ENCODE results near the gene SPPL3.
"Not testable (repeated sequence)": the region's sequence is repeated elsewhere in the genome, so short reads cannot be mapped to it uniquely, and the experiment has no call there.

The SPPL3 gene

DNA sequence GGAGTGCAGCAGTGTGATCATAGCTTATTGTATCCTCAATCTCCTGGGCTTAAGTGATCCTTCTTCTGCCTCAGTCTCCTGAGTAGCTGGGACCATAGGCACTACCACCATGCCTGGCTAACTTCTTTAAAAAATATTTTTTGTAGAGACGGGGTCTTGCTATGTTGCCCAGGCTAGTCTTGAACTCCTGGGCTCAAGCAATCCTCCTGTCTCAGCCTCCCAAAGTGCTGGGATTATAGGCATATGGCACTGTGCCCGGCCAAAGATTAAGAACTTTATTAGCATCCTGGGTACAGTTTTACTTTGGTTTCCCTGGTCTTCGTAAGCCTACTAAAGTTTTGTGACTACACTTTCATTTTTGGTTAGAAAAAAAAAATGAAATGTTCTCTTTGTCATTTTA is 94.1 kb downstream of the SPPL3 start:
- Histone ChIP-seq H3K36me3 (ENCODE audit: insufficient read depth, low read length) (peaks cover 22% of the 10 kb centered on the region), H3K9me3 (ENCODE audit: low read length) (no peaks in the 10 kb centered on the region), H3K4me1 (ENCODE audit: insufficient read depth, low read length) (no peaks in the 10 kb centered on the region), H2AFZ (ENCODE audit: low read depth, low read length) (no peak overlapping the region), H3K27me3 (ENCODE audit: insufficient read depth, low read length) (no peaks in the 10 kb centered on the region), H3K4me3 (ENCODE audit: low read length) (no peak overlapping the region)

DNA sequence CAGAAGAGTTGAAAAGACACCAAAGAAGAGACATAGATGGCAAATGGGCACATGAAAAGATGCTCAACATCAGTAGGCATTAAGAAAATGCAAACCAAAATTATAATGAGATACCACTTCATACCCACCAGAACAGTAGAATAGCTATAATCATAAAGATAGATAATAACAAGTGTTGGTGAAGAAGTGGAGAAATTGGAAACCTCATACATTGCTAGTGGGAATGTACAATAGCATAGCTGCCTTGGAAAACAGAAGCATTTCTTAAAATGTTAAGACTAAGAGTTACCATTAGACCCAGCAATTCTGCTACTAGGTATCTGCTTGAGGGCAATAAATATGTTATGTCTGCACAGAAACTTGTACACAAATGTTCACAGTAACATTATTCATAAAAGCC is 99.7 kb downstream of the SPPL3 start:
- peaks cover 2% of the 10 kb centered on the region for H3K4me1 ChIP-seq (ENCODE audit: insufficient read depth, low read length)
- no peaks in the 10 kb centered on the region for H3K27me3 ChIP-seq (ENCODE audit: insufficient read depth, low read length)
- H2AFZ ChIP-seq (ENCODE audit: low read depth, low read length): no peak overlapping the region
- H3K36me3 ChIP-seq (ENCODE audit: insufficient read depth, low read length): peaks cover 11% of the 10 kb centered on the region
- H3K9me3 ChIP-seq (ENCODE audit: low read length): no peaks in the 10 kb centered on the region
- H3K4me3 ChIP-seq (ENCODE audit: low read length): no peak overlapping the region

DNA sequence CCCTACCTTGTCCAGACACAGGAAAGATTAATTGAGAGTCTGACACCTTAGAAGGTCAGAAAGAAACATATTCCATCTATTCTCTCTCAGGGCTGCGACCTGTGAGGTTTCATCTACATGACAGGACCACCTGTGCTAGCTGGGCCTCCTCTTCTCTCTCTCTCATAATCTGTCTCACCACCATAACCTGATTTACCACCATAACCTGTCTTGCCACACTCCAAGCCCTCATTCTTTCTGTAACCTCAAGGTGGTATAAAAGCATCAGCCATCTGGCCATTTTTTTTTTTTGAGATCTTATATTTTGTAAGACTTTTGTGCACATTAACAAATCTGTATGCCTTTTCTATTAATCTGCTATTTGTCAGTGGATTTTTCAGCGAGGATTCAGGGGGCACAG is 103.0 kb downstream of the SPPL3 start:
- no peak overlapping the region for H3K4me3 ChIP-seq (ENCODE audit: low read length)
- H3K9me3 ChIP-seq (ENCODE audit: low read length): no peaks in the 10 kb centered on the region
- no peak overlapping the region for H2AFZ ChIP-seq (ENCODE audit: low read depth, low read length)
- peaks cover 2% of the 10 kb centered on the region for H3K4me1 ChIP-seq (ENCODE audit: insufficient read depth, low read length)
- no peaks in the 10 kb centered on the region for H3K36me3 ChIP-seq (ENCODE audit: insufficient read depth, low read length)
- H3K27me3 ChIP-seq (ENCODE audit: insufficient read depth, low read length): no peaks in the 10 kb centered on the region

DNA sequence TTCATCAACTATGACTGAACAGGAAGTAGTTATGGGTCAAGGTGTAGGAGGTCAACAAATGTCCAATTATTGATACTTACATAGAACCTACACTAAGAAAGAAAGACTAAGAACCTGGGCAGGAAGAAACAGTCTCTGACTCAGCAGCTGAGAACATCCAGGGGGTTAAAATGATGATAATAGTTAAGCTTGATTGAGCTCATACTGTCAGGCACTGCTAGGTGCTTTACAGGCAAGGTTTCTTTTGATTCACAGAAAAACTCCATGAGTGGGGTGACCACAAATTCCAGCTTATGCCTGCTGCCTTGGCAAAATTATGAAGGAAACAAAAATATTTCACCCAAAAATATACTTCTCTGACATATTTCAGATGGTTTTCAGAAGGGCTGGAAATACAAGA is 103.5 kb downstream of the SPPL3 start:
- H3K4me3 ChIP-seq (ENCODE audit: low read length): no peak overlapping the region
- H3K36me3 ChIP-seq (ENCODE audit: insufficient read depth, low read length): no peaks in the 10 kb centered on the region
- peaks cover 2% of the 10 kb centered on the region for H3K4me1 ChIP-seq (ENCODE audit: insufficient read depth, low read length)
- H2AFZ ChIP-seq (ENCODE audit: low read depth, low read length): no peak overlapping the region
- no peaks in the 10 kb centered on the region for H3K27me3 ChIP-seq (ENCODE audit: insufficient read depth, low read length)
- H3K9me3 ChIP-seq (ENCODE audit: low read length): peaks cover 5% of the 10 kb centered on the region

DNA sequence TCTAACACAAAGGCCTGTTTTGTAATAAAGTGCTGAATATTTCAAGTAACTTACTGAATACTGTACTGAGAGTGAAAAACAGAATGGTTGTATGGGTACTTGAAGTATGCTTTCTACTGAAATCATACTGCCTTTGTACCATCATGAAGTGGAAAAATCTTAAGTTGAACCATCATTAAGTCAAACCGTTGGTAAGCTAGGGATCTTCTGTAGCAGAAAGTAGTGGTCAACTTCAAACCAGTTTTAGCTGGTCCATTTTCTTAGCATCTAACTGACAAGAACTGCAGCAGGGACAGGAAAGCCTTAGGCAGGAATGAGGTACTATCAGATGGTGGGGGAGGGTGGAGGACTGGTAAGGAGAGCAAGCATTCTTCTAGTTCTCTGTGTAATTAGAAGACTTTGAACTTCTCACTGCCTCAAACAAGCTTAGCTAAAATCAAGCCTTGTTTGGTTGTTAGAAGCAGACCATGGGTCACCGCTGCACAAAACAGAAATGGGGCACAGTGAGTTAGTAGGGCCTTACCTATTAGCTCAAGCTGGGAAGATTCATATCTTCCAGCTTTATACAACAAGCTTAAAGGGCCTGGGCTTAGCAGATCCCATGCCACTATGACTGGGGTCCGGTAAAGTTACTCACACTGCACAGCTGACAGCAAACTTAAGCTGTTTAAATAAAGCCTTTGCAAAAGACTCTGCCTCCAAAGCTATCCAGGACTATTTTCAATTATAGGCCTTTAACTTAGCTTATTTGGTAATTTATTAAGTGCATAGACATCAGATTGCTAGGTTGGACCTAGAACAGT is 104.7 kb downstream of the SPPL3 start:
- no peaks in the 10 kb centered on the region for H3K36me3 ChIP-seq (ENCODE audit: insufficient read depth, low read length)
- no peak overlapping the region for H3K4me3 ChIP-seq (ENCODE audit: low read length)
- H3K27me3 ChIP-seq (ENCODE audit: insufficient read depth, low read length): no peaks in the 10 kb centered on the region
- H2AFZ ChIP-seq (ENCODE audit: low read depth, low read length): no peak overlapping the region
- H3K4me1 ChIP-seq (ENCODE audit: insufficient read depth, low read length): peaks cover 2% of the 10 kb centered on the region
- peaks cover 15% of the 10 kb centered on the region for H3K9me3 ChIP-seq (ENCODE audit: low read length)

DNA sequence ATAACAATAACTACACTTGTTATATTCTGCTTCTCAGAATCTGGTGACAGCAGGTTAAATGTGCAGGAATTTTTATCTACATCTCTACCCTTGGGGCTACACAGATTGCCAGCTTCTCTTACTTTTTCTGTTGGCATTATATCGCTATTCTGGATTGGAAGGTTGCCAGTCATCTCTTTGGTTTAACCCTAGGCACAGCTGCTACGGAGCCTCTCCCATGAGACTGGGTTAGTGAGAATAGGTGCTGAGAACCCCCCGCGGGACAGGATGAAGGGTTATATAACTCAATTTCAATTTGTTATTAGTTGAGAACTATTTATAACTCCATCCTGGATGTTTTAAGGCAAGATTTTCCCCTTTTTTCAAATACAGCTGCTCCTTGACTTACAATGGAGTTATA is 105.5 kb downstream of the SPPL3 start:
- peaks cover 15% of the 10 kb centered on the region for H3K9me3 ChIP-seq (ENCODE audit: low read length)
- no peaks in the 10 kb centered on the region for H3K27me3 ChIP-seq (ENCODE audit: insufficient read depth, low read length)
- no peak overlapping the region for H3K4me3 ChIP-seq (ENCODE audit: low read length)
- H2AFZ ChIP-seq (ENCODE audit: low read depth, low read length): no peak overlapping the region
- H3K4me1 ChIP-seq (ENCODE audit: insufficient read depth, low read length): peaks cover 2% of the 10 kb centered on the region
- H3K36me3 ChIP-seq (ENCODE audit: insufficient read depth, low read length): no peaks in the 10 kb centered on the region

DNA sequence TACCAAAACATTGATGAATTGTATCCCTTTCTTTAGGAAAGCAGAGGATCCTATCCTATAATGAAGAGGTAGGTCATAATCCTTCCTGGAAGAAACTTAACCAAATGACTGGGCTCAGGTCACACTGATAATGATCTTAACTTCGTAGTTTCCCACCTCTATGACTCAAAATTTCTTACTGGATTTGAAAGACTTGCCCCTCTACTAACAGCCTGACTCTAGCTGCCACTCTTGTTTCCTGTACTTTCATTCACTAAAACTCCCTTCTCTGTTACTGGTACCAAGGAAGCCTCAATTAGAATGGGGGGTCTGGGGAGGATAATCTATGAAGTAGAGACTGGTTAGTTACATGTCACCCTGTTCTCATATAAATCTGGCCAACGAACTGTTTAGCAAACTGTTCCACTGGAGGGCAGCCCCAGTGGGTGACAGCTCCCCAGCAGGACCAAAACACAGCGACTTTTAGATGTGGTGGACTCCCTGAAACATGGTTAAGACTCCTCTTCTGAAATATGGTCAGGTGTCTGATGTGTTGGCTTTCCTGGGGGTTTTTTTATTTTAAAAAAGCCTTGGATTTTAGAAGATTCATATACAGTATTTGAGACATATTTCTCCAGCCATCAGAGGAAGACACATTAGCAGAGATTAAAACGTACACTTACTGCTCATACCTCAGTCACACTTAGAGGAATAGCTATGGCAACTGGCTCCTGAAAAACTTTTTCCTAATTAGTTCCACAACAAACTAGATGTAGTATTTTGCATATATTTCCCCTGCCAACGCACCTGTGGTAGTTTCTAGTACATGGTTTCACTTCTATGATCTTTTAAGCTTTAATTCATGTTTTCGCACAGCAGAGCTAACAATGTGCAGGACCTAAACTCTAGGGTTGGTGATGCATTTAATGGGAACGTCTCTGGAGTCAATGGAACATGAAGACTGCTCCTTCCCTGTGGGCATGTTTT is 106.2 kb downstream of the SPPL3 start:
- Histone ChIP-seq H2AFZ (ENCODE audit: low read depth, low read length) (no peak overlapping the region), H3K4me1 (ENCODE audit: insufficient read depth, low read length) (peaks cover 2% of the 10 kb centered on the region), H3K36me3 (ENCODE audit: insufficient read depth, low read length) (no peaks in the 10 kb centered on the region), H3K9me3 (ENCODE audit: low read length) (peaks cover 18% of the 10 kb centered on the region), H3K27me3 (ENCODE audit: insufficient read depth, low read length) (no peaks in the 10 kb centered on the region), H3K4me3 (ENCODE audit: low read length) (no peak overlapping the region)

DNA sequence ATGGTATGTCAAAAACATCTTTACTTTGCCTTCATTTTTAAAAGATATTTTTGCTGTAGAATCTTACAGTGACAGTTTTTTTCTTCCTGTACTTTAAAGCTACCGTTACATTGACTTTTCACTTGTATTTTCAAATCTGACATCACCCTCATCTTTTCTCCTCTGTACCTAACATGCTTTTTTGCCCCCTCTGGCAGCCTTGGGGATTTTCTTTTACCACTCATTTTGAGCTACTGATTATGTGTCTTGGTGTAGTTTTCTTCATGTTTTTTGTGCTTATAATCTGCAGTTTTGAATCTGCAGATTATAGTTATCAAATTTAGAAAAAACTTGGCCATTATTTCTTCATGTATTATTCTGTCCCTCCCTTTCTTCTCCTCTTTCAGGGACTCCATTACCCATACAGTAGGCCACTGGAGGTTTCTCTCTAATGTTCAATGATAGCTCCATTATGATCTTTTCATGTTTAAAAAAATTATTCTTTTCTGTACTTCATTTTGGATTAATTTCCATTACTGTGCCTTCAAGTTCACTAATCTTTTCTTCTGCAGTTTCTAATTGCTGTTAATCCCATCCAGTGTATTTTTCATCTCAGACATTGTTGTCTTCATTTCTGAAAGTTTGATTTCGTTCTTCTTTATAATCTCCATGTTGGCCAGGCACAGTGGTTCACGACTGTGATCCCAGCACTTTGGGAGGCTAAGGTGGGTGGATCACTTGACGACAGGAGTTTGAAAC is 108.5 kb downstream of the SPPL3 start:
- Histone ChIP-seq H3K36me3 (ENCODE audit: insufficient read depth, low read length) (no peaks in the 10 kb centered on the region), H3K4me3 (ENCODE audit: low read length) (no peak overlapping the region), H3K27me3 (ENCODE audit: insufficient read depth, low read length) (no peaks in the 10 kb centered on the region), H2AFZ (ENCODE audit: low read depth, low read length) (no peak overlapping the region), H3K4me1 (ENCODE audit: insufficient read depth, low read length) (no peaks in the 10 kb centered on the region), H3K9me3 (ENCODE audit: low read length) (peaks cover 18% of the 10 kb centered on the region)

DNA sequence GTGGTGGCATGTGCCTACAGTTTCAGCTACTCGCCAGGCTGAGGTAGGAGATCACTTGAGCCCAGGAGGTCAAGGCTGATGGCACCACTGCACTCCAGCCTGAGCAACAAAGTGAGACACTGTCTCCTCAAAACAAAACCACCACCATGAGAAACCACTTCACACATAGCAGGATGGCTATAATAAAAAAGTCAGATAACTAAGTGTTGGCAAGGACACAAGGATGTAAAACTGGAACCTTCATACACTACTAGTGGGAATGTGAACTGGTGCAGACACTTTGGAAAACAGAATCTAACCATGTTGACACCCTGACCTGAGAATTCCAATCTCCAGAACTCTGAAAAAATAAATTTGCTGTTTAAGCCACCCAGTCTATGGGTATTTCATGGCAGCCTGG is 110.8 kb downstream of the SPPL3 start:
- Histone ChIP-seq H3K36me3 (ENCODE audit: insufficient read depth, low read length) (peaks cover 2% of the 10 kb centered on the region), H3K4me3 (ENCODE audit: low read length) (no peak overlapping the region), H3K4me1 (ENCODE audit: insufficient read depth, low read length) (no peaks in the 10 kb centered on the region), H3K27me3 (ENCODE audit: insufficient read depth, low read length) (no peaks in the 10 kb centered on the region), H3K9me3 (ENCODE audit: low read length) (peaks cover 18% of the 10 kb centered on the region), H2AFZ (ENCODE audit: low read depth, low read length) (no peak overlapping the region)

DNA sequence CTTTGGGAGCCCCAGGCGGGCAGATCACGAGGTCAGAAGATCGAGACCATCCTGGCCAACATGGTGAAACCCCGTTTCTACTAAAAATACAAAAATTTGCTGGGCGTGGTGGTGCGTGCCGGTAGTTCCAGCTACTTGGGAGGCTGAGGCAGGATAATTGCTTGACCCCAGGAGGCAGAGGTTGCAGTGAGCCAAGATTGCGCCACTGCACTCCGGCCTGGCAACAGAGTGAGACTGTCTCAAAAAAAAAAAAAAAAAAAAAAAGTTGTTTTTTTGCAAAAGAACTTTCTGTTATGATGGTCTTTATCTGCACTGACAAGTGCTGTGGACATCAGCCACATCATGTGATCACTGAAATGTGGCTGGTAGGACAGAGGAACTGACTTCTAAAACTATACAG is 111.7 kb downstream of the SPPL3 start:
- H3K9me3 ChIP-seq (ENCODE audit: low read length): peaks cover 18% of the 10 kb centered on the region

DNA sequence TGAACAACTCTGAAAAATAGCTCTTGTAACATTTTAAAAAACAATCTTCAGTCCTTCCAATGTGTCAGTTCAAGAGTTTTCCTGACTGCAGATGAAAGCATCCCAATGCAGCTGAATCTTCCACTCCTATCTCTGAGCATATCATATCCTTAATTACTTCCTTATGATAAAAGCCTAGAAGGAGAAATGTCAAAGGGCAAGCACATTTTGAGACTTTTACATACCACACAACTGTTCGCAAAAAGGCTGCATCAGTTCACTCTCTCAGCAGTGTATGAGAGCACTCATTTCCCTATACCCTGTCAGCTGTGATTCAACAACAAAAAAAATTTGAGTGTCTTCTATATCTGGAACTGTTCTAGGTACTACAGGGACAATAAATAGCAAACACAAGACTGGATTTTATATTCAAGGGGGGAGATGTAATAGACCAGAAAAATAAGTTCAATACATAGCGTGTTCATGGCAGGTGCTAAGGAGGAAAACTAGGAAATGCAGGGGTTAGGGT is 112.4 kb downstream of the SPPL3 start:
- Histone ChIP-seq H3K36me3 (ENCODE audit: insufficient read depth, low read length) (peaks cover 8% of the 10 kb centered on the region), H3K4me1 (ENCODE audit: insufficient read depth, low read length) (no peaks in the 10 kb centered on the region), H3K27me3 (ENCODE audit: insufficient read depth, low read length) (no peaks in the 10 kb centered on the region), H3K9me3 (ENCODE audit: low read length) (peaks cover 18% of the 10 kb centered on the region), H2AFZ (ENCODE audit: low read depth, low read length) (no peak overlapping the region), H3K4me3 (ENCODE audit: low read length) (no peak overlapping the region)

More for the DNA sequence above, 111.7 kb downstream of the SPPL3 start:
- H3K27me3 ChIP-seq (ENCODE audit: insufficient read depth, low read length); H2AFZ ChIP-seq (ENCODE audit: low read depth, low read length); H3K4me1 ChIP-seq (ENCODE audit: insufficient read depth, low read length); H3K4me3 ChIP-seq (ENCODE audit: low read length); H3K36me3 ChIP-seq (ENCODE audit: insufficient read depth, low read length): not testable (repeated sequence)

DNA sequence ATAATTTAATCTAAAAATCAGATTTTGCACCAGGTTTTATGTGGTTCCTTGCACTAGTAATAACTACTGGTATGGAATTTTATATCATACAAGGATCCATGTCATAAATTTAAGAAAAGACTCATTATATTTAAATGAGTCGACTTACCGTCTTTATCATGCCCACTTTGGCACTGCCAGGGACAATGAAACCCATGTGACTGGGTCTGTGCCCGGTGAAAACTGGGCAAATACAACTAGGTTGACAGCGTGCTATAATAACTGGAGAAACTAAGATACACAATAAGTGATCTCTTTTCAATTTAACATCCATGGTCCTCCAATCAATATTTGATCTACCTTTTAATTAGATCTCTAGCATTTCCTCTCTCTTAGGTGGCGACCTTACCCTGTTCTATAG is 114.0 kb downstream of the SPPL3 start:
- Histone ChIP-seq H2AFZ (ENCODE audit: low read depth, low read length) (no peak overlapping the region), H3K4me3 (ENCODE audit: low read length) (no peak overlapping the region), H3K9me3 (ENCODE audit: low read length) (peaks cover 8% of the 10 kb centered on the region)

More for the DNA sequence above, 114.0 kb downstream of the SPPL3 start:
- H3K4me1 ChIP-seq (ENCODE audit: insufficient read depth, low read length): no peaks in the 10 kb centered on the region
- H3K27me3 ChIP-seq (ENCODE audit: insufficient read depth, low read length): no peaks in the 10 kb centered on the region
- peaks cover 8% of the 10 kb centered on the region for H3K36me3 ChIP-seq (ENCODE audit: insufficient read depth, low read length)

Data from neuron (in vitro differentiated cells).